Type B pancreatic cell (in vitro differentiated cells): ENCODE data around the gene CNIH4. TPM values are rescaled to one million over a fixed set of nuclear protein-coding genes. Genes with fewer than 3 reads are reported as not detected.
"Not testable (repeated sequence)": the region's sequence is repeated elsewhere in the genome, so short reads cannot be mapped to it uniquely, and the experiment has no call there.

Source experiments
- DNase-seq: peaks from one replicate; pipeline ENCODE4 v3.0.0; 2021; ENCODE audit warnings: mixed read lengths; ENCODE audit not compliant: unreplicated experiment; ENCODE audit errors: extremely low spot score
- H3K27ac Mint-ChIP-seq: 2 replicates; pipeline ENCODE4 v1.8.0; 2021; ENCODE audit warnings: mild to moderate bottlenecking, mixed read lengths
- H3K27me3 Mint-ChIP-seq: 2 replicates; pipeline ENCODE4 v1.8.0; 2021; ENCODE audit warnings: mixed read lengths
- H3K36me3 Mint-ChIP-seq: 2 replicates; pipeline ENCODE4 v1.8.0; 2021; ENCODE audit warnings: mixed read lengths
- H3K4me1 Mint-ChIP-seq: one replicate; pipeline ENCODE4 v1.8.0; 2021; ENCODE audit warnings: mixed read lengths; ENCODE audit not compliant: unreplicated experiment
- H3K4me3 Mint-ChIP-seq: 2 replicates; pipeline ENCODE4 v1.8.0; 2021; ENCODE audit warnings: mild to moderate bottlenecking, mixed read lengths
- H3K9me3 Mint-ChIP-seq: 2 replicates; pipeline ENCODE4 v1.8.0; 2021; ENCODE audit warnings: mixed read lengths
- microRNA-seq: library from miRNA; unstranded; fragments of <30 nt; microRNA quantifications from one replicate; pipeline ENCODE4, GENCODE V29; 2020
- total RNA-seq: library from RNA; stranded (reverse); gene quantifications from 2 replicates; pipeline ENCODE4 v1.2.1, GENCODE V29; 2021; ENCODE audit warnings: low replicate concordance
- TF ChIP-seq, protein P1 (sequence below): fragments of 200-600 bp; sonication (generic); conservative IDR thresholded peaks from 2 replicates; pipeline ENCODE4 v1.5.0; 2021; ENCODE audit warnings: antibody characterized with exemption, mild to moderate bottlenecking

CNIH4 gene
- total RNA-seq, 1 donor from 2014 or later, result 59.3 TPM

DNA sequence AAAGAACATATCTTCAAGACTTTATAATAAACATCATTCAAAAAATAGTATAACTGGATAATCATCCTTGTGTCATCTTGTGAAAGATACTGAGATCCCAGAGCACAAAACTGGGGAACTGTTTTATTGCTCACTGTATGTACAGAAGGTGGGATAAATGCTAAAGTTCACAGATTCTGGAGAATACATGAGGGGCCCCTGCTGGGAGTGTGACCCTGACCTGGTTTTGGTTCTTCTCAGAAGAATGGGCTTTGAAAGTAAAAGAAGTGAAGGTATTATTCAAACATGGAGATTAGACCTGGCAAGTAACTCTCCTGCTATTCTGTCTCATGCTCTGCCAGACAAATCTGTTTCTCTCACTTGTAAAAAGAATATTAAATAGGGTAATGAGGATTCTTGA, 63.4 kb downstream of the CNIH4 start:
- Mint-ChIP-seq H3K4me1 (no peaks in the 10 kb centered on the region), H3K27me3 (no peaks in the 10 kb centered on the region), H3K36me3 (peaks cover 55% of the 10 kb centered on the region), H3K27ac (peak overlapping the region; percentile 1), H3K9me3 (no peaks in the 10 kb centered on the region), H3K4me3 (no peak overlapping the region)
- TF ChIP-seq, protein P1, sequence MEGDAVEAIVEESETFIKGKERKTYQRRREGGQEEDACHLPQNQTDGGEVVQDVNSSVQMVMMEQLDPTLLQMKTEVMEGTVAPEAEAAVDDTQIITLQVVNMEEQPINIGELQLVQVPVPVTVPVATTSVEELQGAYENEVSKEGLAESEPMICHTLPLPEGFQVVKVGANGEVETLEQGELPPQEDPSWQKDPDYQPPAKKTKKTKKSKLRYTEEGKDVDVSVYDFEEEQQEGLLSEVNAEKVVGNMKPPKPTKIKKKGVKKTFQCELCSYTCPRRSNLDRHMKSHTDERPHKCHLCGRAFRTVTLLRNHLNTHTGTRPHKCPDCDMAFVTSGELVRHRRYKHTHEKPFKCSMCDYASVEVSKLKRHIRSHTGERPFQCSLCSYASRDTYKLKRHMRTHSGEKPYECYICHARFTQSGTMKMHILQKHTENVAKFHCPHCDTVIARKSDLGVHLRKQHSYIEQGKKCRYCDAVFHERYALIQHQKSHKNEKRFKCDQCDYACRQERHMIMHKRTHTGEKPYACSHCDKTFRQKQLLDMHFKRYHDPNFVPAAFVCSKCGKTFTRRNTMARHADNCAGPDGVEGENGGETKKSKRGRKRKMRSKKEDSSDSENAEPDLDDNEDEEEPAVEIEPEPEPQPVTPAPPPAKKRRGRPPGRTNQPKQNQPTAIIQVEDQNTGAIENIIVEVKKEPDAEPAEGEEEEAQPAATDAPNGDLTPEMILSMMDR, result no peak
- DNase-seq, result no peak

DNA sequence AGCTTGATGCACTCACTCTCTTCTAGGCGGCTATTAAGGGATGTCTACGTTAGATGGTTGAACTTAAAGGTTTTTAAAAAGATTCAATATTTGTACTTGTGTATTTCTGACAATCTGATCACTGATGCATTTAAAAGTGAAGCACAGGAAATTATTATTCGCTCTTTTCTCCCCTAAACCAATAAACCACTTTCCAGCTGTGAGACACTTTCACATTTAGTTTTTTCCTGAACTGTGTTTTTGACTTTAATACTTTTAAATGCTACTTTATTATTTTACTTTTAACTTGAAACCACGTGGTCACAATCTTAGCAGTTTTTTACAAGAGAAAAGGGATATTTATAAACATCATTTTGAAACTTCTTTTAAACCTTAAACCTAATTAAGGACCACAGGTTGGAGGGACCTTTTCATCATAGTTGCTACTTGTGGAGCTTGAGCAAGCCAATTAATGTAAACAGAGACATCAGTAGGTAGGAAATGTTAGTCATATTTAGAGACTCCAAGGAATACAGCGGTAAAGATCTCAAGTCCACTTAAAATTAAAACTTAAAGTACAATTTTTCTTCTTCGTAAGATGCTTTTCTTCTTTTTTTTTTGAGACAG, 68.7 kb downstream of the CNIH4 start:
- Mint-ChIP-seq H3K36me3 (peaks cover 42% of the 10 kb centered on the region), H3K4me1 (peaks cover under 1% of the 10 kb centered on the region)

DNA sequence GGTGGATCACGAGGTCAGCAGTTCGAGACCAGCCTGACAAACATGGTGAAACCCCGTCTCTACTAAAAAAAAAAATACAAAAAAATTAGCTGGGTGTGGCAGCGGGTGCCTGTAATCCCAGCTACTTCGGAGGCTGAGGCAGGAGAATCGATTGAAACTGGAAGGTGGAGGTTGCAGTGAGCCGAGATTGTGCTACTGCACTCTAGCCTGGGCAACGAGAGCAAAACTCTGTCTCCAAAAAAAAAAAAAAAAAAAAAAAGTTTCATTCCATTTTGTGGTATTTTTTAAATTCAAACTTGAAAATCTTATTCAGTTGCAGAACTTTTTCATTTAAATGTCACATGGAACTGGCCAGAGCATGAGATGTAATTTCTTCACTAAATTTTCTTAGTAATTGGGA, 70.2 kb downstream of the CNIH4 start:
- peaks cover 43% of the 10 kb centered on the region for H3K36me3 Mint-ChIP-seq

More for the DNA sequence above, 68.7 kb downstream of the CNIH4 start:
- Mint-ChIP-seq H3K27ac (no peak overlapping the region), H3K9me3 (no peaks in the 10 kb centered on the region), H3K27me3 (no peaks in the 10 kb centered on the region), H3K4me3 (no peak overlapping the region)
- DNase-seq, result no peak
- TF ChIP-seq, protein P1, result no peak

DNA sequence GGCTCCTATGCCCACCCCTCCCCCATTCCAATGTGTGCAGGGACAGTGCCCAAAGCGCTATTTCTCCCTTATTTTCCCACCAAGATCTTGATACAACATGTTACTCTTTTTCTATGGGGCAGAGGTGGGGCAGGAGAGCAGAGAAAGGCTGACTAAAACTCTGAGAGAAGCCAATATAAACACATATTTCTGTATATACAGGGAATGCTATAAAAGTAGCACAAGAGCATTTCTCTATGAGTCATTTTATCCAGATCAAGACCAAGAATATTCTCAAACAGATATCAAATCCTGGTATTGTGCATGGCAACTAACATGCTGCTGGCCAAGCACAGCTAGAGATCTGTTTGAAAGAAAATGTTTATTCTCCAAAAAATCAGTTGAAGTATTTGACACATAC, 70.7 kb downstream of the CNIH4 start:
- peaks cover 38% of the 10 kb centered on the region for H3K36me3 Mint-ChIP-seq

More for the DNA sequence above, 70.2 kb downstream of the CNIH4 start:
- H3K4me3 Mint-ChIP-seq, H3K9me3 Mint-ChIP-seq, H3K27ac Mint-ChIP-seq, DNase-seq, H3K27me3 Mint-ChIP-seq: not testable (repeated sequence)
- peaks cover 11% of the 10 kb centered on the region for H3K4me1 Mint-ChIP-seq

DNA sequence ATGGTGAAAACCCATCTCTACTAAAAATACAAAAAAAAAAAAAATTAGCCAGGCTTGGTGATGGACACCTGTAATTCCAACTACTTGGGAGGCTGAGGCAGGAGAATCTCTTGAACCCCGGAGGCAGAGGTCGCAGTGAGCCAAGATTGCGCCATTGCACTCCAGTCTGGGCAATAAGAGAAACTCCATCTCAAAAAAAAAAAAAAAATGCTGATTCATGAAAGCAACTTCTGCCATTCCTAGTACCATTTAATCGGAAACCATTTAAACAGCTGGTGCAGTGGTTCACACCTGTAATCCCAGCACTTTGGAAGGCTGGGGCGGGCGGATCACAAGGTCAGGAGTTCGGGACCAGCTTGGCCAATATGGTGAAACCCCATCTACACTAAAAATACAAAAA, 72.0 kb downstream of the CNIH4 start:
- Mint-ChIP-seq H3K36me3 (peaks cover 32% of the 10 kb centered on the region), H3K4me1 (peaks cover 26% of the 10 kb centered on the region)
- H3K27me3 Mint-ChIP-seq, H3K4me3 Mint-ChIP-seq, H3K9me3 Mint-ChIP-seq, H3K27ac Mint-ChIP-seq, DNase-seq: not testable (repeated sequence)

More for the DNA sequence above, 70.7 kb downstream of the CNIH4 start:
- Mint-ChIP-seq H3K4me3 (no peak overlapping the region), H3K4me1 (peaks cover 15% of the 10 kb centered on the region), H3K27ac (no peak overlapping the region), H3K9me3 (no peaks in the 10 kb centered on the region), H3K27me3 (no peaks in the 10 kb centered on the region)
- TF ChIP-seq, protein P1, result no peak
- no peak for DNase-seq

Small RNA genes lying within 50 kb of the gene (microRNA-seq; reads per million reads assigned to microRNA genes)
- 4.4 reads per million, percentile 16 among the genes with 10 or more reads in this experiment for gene MIR4742

Other genes with a start within 250 kb of the CNIH4 start
- gene FBXO28, start 242.8 kb upstream of the CNIH4 start, total RNA-seq, result 26.1 and 27.9 TPM in 2 replicates
- 51.0 and 51.9 TPM in 2 replicates for gene DEGS1, start 173.6 kb upstream of the CNIH4 start, total RNA-seq
- gene NVL, start 26.7 kb upstream of the CNIH4 start, total RNA-seq, result 30.2 and 46.7 TPM in 2 replicates
- 75.1 and 86.4 TPM in 2 replicates for gene WDR26, start 77.9 kb downstream of the CNIH4 start, total RNA-seq